ENCODE results near the gene IL22RA1.

- TF ChIP-seq EP300 (conservative IDR thresholded peaks at IDR 0.05; ENCODE audit: poor library complexity, severe bottlenecking) (no peak), CTCF (IDR thresholded peaks at IDR 0.05; ENCODE audit: poor library complexity, severe bottlenecking) (no peak)
Measured at GRCh38 chr1:24118410-24119242, 24.3 kb downstream of the IL22RA1 start.
